Mucosa of descending colon (tissue), 3 donors: ENCODE data around the gene KLRC3. TPM values are rescaled to one million over a fixed set of nuclear protein-coding genes. Genes with fewer than 3 reads are reported as not detected.
"Not testable (repeated sequence)": the region's sequence is repeated elsewhere in the genome, so short reads cannot be mapped to it uniquely, and the experiment has no call there.

Experiments used
- ATAC-seq: fragments of 200-7000 bp; cut with Tn5 transposase; one replicate; pipeline ENCODE4 v1.9.1; 2020; ENCODE audit warnings: mild to moderate bottlenecking, moderate library complexity
- DNase-seq, 3 donors: peaks; one replicate each; pipeline ENCODE4 v3.0.0-alpha.2; 2020
- H3K36me3 ChIP-seq: fragments of 200-600 bp; one replicate; pipeline ENCODE4 v1.8.0; 2021; ENCODE audit warnings: low read depth, mild to moderate bottlenecking
- H3K4me1 ChIP-seq: fragments of 200-600 bp; one replicate; pipeline ENCODE4 v1.8.0; 2021; ENCODE audit warnings: low read depth, mild to moderate bottlenecking
- H3K4me3 ChIP-seq: fragments of 200-600 bp; one replicate; pipeline ENCODE4 v1.8.0; 2021; ENCODE audit warnings: mild to moderate bottlenecking
- H3K9me3 ChIP-seq: fragments of 200-600 bp; one replicate; pipeline ENCODE4 v1.8.0; 2021; ENCODE audit warnings: mild to moderate bottlenecking
- intact Hi-C, 2 donors: fragments of 100-400 bp; cut with DNase I in 1 of 2; cut with micrococcal nuclease in 1 of 2; formaldehyde crosslinking; loops; one replicate each; pipeline versions ENCODE4 v1.11.0 to v1.11.1; 2022; cut with DNase I, micrococcal nuclease
- total RNA-seq, 3 donors: library from RNA; stranded (reverse); fragmentation: NEBNext Ultra II Directional in 2 of 3; extraction: Animal tissue kit (Norgen Biotek cat#: 25700) in 2 of 3; gene quantifications; one replicate each; pipeline versions ENCODE4 v1.2.1 to v1.2.4, GENCODE V29; 2021 to 2023
- TF ChIP-seq, protein P1 (sequence below): fragments of 200-600 bp; IDR thresholded peaks from one replicate; pipeline ENCODE4 v1.8.0; 2022; ENCODE audit warnings: antibody characterized with exemption, mild to moderate bottlenecking
- donor health status: DM: no; HTN: no; CAD: no; lungs with moderate emphysema.
- donor health status: DM: no; HTN: no; CAD: no.
- donor health status: DM: no; HTN: yes; CAD: no.

The KLRC3 gene
- total RNA-seq, 3 donors from 2014 or later = 0.54 to 0.81 (median 0.58) TPM

DNA sequence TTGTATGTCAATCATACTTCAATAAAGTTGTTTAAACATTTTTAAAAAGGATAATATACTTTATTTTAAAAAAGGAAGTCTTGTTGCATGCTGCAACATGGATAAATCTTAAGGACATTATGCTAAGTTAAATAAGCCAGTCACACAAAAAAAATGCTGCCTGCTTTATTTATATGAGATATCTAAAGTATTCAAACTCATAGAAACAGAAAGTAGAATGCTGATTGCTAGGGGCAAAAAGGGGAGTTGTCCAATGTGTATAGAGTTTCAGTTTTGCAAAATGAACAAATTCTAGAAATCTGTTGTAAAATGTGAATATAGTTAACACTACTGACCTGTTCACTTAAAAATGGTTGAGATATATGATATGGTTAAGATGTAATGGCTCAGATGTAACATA, 19.6 kb downstream of the KLRC3 start:
- ATAC-seq (no peak), DNase-seq (no peak)
- Histone ChIP-seq H3K4me3 (no peak overlapping the region), H3K36me3 (no peaks in the 10 kb centered on the region), H3K9me3 (no peaks in the 10 kb centered on the region), H3K4me1 (peaks cover 7% of the 10 kb centered on the region)
- TF ChIP-seq, protein P1, sequence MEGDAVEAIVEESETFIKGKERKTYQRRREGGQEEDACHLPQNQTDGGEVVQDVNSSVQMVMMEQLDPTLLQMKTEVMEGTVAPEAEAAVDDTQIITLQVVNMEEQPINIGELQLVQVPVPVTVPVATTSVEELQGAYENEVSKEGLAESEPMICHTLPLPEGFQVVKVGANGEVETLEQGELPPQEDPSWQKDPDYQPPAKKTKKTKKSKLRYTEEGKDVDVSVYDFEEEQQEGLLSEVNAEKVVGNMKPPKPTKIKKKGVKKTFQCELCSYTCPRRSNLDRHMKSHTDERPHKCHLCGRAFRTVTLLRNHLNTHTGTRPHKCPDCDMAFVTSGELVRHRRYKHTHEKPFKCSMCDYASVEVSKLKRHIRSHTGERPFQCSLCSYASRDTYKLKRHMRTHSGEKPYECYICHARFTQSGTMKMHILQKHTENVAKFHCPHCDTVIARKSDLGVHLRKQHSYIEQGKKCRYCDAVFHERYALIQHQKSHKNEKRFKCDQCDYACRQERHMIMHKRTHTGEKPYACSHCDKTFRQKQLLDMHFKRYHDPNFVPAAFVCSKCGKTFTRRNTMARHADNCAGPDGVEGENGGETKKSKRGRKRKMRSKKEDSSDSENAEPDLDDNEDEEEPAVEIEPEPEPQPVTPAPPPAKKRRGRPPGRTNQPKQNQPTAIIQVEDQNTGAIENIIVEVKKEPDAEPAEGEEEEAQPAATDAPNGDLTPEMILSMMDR = no peak
- intact Hi-C loops = no loop called here

DNA sequence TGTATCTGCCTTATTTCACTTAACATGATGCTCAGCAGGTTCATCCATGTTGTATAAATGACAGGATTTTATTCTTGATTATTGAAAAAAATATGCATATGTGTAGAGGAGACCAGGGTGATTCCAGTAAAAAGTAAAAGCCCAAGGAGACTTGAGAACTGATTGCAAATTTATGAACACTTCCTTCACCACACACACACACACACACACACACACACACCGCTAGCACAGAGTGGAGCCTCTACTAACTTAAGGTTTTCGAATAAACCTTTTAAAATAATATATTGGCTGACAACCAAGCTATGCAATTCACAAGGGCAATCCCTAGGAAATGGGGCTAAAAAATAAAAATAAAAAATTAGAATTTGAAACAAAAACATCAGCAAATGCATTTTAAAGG, 22.2 kb downstream of the KLRC3 start:
- Histone ChIP-seq H3K4me1 (peaks cover 15% of the 10 kb centered on the region), H3K4me3 (no peak overlapping the region), H3K36me3 (no peaks in the 10 kb centered on the region), H3K9me3 (no peaks in the 10 kb centered on the region)
- DNase-seq (no peak), ATAC-seq (no peak)
- intact Hi-C loops = no loop called here
- TF ChIP-seq, protein P1 = no peak

DNA sequence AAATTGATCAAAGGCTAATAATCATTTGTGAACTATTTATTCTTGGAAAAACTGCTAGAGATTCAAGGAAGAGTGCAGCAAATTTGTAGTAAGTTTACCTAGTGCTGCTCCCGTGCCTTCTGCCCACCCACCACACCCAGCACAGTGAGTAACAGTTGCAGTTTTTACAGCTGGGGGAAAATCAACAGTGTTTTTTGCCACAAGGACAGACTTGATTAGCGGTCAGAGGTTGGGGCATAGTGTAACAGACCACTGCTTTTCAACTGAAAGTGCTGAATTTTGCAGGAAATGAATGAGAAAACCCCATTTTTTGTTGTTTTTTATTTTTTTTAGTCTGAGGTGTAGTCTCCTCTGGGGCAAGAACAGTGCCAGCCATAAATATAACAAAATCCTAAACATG, 23.1 kb downstream of the KLRC3 start:
- no peaks in the 10 kb centered on the region for H3K36me3 ChIP-seq
- ATAC-seq = peak; percentile 47
- TF ChIP-seq, protein P1 = no peak
- H3K9me3 ChIP-seq = no peaks in the 10 kb centered on the region
- no peak overlapping the region for H3K4me3 ChIP-seq
- H3K4me1 ChIP-seq = peaks cover 15% of the 10 kb centered on the region
- DNase-seq = no peak
- intact Hi-C loops = no loop called here

DNA sequence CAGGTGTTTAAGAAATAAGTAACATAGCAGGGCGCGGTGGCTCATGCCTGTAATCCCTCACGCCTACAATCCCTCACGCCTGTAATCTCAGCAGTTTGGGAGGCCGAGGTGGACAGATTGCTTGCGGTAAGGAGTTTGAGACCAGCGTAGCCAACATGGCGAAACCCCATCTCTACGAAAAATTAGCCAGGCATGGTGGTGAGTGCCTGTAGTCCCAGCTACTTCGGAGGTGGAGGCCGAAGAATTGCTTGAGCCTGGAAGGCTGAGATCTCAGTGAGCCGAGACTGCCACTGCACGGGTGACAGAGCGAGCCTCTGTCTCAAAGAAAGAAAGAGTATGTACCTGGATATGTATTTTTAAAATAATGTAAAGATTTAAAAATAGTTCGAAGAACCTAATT, 24.2 kb downstream of the KLRC3 start:
- DNase-seq, H3K36me3 ChIP-seq, H3K4me3 ChIP-seq, intact Hi-C loops, ATAC-seq, H3K9me3 ChIP-seq: not testable (repeated sequence)
- peaks cover 15% of the 10 kb centered on the region for H3K4me1 ChIP-seq

DNA sequence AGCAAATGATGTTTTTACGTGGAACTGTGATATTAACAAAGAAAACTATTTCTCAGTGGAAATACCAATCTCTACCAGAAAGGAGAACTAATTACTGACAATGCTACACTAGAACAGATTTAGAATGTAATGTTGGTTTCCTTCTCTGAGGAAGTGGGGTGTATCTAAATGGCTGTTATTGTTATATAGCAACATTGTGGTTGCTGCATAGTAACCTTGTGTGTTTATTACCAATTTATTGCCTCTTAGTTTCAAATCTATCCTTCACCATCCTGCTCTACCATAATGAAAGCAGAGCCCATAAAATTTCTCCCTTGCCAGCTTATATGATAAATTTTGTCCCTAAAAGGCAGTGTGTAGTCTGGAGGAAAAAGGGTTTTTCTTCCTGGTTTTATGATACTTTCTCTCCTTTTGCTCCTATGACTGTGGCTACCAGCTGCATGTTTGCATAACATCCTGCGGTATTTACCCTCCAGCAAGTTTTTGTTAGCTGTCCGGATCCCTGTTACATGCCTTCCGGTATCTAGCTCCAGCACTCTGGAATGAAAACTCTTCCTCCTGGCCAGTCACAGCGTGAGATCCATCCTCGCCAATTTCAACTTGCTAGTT, 24.9 kb downstream of the KLRC3 start:
- no peak overlapping the region for H3K4me3 ChIP-seq
- no peaks in the 10 kb centered on the region for H3K36me3 ChIP-seq
- ATAC-seq (peak; percentile 92), DNase-seq (peak in 1 of 3 donors; percentile 53)
- peaks cover 15% of the 10 kb centered on the region for H3K4me1 ChIP-seq
- intact Hi-C loops = no loop called here
- TF ChIP-seq, protein P1 = no peak
- no peaks in the 10 kb centered on the region for H3K9me3 ChIP-seq

DNA sequence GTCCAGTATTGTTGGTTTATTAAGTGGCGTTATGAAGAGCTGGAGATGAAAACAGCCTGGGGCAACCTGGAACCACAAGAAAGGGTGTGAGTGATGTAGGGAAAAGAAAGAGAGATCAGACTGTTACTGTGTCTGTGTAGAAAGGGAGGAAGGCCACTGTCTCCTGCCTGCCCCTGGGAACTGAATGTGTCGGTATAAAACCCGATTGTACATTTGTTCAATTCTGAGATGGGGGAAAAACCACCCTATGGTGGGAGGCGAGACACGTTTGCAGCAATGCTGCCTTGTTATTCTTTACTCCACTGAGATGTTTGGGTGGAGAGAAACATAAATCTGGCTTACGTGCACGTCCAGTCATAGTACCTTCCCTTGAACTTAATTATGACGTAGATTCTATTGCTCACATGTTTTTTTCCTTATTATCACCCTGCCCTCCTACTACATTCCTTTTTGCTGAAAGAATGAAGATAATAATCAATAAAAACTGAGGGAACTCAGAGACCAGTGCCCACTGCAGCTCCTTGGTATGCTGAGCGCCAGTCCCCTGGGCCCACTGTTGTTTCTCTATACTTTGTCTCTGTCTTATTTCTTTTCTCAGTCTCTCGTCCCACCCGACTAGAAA, 25.8 kb downstream of the KLRC3 start:
- H3K4me3 ChIP-seq, ATAC-seq, DNase-seq, intact Hi-C loops, H3K9me3 ChIP-seq, H3K36me3 ChIP-seq: not testable (repeated sequence)
- H3K4me1 ChIP-seq = peaks cover 15% of the 10 kb centered on the region
